ENCODE results near the gene MPV17L2.

The MPV17L2 gene

GRCh38 chr19:18239303-18239702, 46.3 kb downstream of the MPV17L2 start:
- DNase-seq (ENCODE audit: low read depth): no peak

DNA sequence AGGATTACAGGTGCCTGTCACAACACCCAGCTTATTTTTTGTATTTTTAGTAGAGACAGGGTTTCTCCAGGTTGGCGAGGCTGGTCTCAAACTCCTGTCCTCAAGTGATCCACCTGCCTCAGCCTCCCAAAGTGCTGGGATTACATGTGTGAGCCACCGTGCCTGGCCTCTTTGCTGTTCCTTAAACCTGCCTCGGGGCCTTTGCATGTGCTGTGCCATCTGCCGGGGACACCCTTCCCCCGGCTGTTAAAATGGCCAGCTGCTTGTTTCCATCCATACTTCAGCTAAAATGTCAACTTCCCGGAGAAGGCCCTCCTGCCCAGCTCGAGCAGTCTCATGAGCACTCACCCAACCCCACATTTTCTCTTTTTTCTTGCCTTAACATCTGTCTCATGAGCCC, 52.3 kb downstream of the MPV17L2 start:
- DNase-seq (ENCODE audit: low read depth): no peak
